CD8-positive, alpha-beta memory T cell (primary cell): ENCODE measurements around the gene TUBB3. TPM values are rescaled to one million over a fixed set of nuclear protein-coding genes. Genes with fewer than 3 reads are reported as not detected.

Experiments used
- CTCF ChIA-PET: fragments of 350-600 bp; sonication (Branson Sonifier 250); formaldehyde crosslinking; loops from one replicate; lab custom pipeline; 2021; ENCODE audit warnings: antibody characterized with exemption; lab: Charles Lee
- POLR2A ChIA-PET: fragments of 350-600 bp; sonication (Branson Sonifier 250); formaldehyde crosslinking; loops from one replicate; lab custom pipeline; 2021; ENCODE audit warnings: antibody characterized with exemption; lab: Charles Lee
- DNase-seq, 5 donors: peaks; one replicate each; pipeline versions ENCODE4 v3.0.0 to v3.0.0-alpha.2; 2020 to 2022; ENCODE audit warnings: mixed read lengths in 1 of 5
- H3K27ac ChIP-seq: one replicate; pipeline ENCODE4 v1.7.0; 2013; ENCODE audit warnings: low read depth, mild to moderate bottlenecking, low read length, moderate library complexity
- H3K27me3 ChIP-seq: 2 replicates; pipeline ENCODE4 v1.7.0; 2013; ENCODE audit warnings: low read length, mild to moderate bottlenecking; ENCODE audit not compliant: insufficient read depth, poor library complexity, severe bottlenecking
- H3K36me3 ChIP-seq: 2 replicates; pipeline ENCODE4 v1.7.0; 2013; ENCODE audit warnings: mild to moderate bottlenecking, low read length, moderate library complexity; ENCODE audit not compliant: insufficient read depth
- H3K4me1 ChIP-seq: 2 replicates; pipeline ENCODE4 v1.7.0; 2013; ENCODE audit warnings: mild to moderate bottlenecking, low read length, moderate library complexity; ENCODE audit not compliant: insufficient read depth
- H3K4me3 ChIP-seq: 2 replicates; pipeline ENCODE4 v1.7.0; 2013; ENCODE audit warnings: mild to moderate bottlenecking, low read length
- H3K9me3 ChIP-seq: 2 replicates; pipeline ENCODE4 v1.7.0; 2013; ENCODE audit warnings: mild to moderate bottlenecking, low read length
- H3K27ac Mint-ChIP-seq, 8 donors: one replicate each; pipeline ENCODE4 v1.8.0; 2020 to 2021; ENCODE audit warnings: mixed read lengths in 8 of 8, mild to moderate bottlenecking in 6 of 8, inconsistent platforms in 3 of 8, moderate library complexity in 3 of 8
- H3K27me3 Mint-ChIP-seq, 2 donors: one replicate each; pipeline ENCODE4 v1.8.0; 2020 to 2021; ENCODE audit warnings: mixed read lengths in 2 of 2, mild to moderate bottlenecking in 1 of 2, moderate library complexity in 1 of 2
- H3K36me3 Mint-ChIP-seq, 3 donors: one replicate each; pipeline ENCODE4 v1.8.0; 2020 to 2021; ENCODE audit warnings: mixed read lengths in 3 of 3, inconsistent platforms in 1 of 3, mild to moderate bottlenecking in 1 of 3
- H3K4me1 Mint-ChIP-seq, 3 donors: one replicate each; pipeline ENCODE4 v1.8.0; 2020 to 2021; ENCODE audit warnings: mixed read lengths in 3 of 3, inconsistent platforms in 1 of 3, mild to moderate bottlenecking in 1 of 3
- H3K4me3 Mint-ChIP-seq, 7 donors: one replicate each; pipeline ENCODE4 v1.8.0; 2020 to 2021; ENCODE audit warnings: mixed read lengths in 7 of 7, mild to moderate bottlenecking in 6 of 7, moderate library complexity in 4 of 7, inconsistent platforms in 2 of 7
- H3K9me3 Mint-ChIP-seq, 5 donors: one replicate each; pipeline ENCODE4 v1.8.0; 2020 to 2022; ENCODE audit warnings: mixed read lengths in 5 of 5, mild to moderate bottlenecking in 3 of 5, moderate library complexity in 2 of 5, inconsistent platforms in 1 of 5
- polyA plus RNA-seq: library from polyadenylated mRNA; unstranded; fragments of 300-500 nt; fragmentation: Illumina TruSeq; gene quantifications from one replicate; pipeline ENCODE4 v1.2.3, GENCODE V29; 2021
- total RNA-seq, 2 experiments: library from RNA; stranded (reverse); gene quantifications; one replicate each; pipeline ENCODE4 v1.2.3, GENCODE V29; 2021

The TUBB3 gene
- total and polyA plus RNA-seq, 3 experiments from 2014 or later = 0.31 to 0.38 TPM; not detected in 1

DNA sequence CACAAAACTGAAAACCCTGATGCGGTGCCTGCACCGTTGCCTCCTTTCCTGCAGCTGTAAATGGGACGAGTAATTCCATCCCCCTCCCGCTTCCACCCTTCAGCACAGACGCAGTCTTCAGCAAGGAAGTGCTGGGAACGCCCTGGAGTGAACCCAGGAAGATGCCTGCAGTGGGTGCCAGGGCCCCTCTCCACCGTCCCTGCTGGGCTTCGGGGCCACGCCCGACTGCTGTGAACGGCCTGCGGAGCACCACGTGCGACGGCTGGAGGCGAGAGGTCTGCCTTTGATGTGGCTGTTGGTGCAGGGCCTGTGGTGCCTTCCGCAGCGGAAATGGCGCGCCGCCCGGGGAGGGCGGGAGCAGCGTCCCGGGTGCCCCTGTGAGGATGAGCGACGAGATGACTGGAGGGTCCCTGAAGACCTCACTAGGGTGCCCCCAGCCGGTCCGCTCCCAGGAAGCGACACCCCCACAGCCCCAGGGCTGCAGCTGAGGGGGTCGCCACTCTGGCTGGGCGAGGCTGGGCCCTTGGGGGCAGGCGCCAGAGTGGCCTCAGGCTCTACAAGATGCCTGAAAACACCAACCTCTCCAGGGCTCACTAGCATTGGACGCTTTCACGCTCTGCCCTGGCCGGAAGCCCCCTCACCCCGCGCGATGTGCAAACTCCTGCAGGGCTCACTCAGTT, 5.2 kb upstream of the TUBB3 start:
- peaks cover 0 to 4% (median 0%) of the 10 kb centered on the region in 3 donors for H3K36me3 Mint-ChIP-seq

DNA sequence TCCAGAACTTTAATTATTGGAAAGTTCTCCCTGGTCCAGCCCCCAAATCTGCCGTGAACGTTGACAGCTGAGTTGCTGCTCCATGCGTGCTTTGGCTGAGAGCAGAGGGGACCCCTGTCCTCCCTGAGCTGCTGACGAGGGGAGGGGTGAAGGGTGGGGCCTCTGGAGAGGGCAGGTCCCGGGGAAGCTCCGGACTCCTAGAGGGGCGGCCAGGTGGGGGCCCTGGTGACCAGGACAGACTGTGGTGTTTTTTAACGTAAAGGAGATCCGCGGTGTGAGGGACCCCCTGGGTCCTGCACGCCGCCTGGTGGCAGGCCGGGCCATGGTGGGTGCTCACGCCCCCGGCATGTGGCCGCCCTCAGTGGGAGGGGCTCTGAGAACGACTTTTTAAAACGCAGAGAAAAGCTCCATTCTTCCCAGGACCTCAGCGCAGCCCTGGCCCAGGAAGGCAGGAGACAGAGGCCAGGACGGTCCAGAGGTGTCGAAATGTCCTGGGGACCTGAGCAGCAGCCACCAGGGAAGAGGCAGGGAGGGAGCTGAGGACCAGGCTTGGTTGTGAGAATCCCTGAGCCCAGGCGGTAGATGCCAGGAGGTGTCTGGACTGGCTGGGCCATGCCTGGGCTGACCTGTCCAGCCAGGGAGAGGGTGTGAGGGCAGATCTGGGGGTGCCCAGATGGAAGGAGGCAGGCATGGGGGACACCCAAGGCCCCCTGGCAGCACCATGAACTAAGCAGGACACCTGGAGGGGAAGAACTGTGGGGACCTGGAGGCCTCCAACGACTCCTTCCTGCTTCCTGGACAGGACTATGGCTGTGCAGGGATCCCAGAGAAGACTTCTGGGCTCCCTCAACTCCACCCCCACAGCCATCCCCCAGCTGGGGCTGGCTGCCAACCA, 4.4 kb upstream of the TUBB3 start, which contains the start of gene MC1R:
Gene MC1R, plus strand, starts transcription at position 410 of the 895 bp plus-strand sequence. Its CDS starts 397 bp downstream, at position 807.
- Mint-ChIP-seq H3K27ac (peak within 1 kb of the TSS in 5 of 8 donors; percentile 37 to 85 (median 72)), H3K36me3 (no peaks in the 10 kb centered on the region), H3K4me1 (peaks cover 32 to 62% (median 34%) of the 10 kb centered on the region in 3 donors), H3K9me3 (peaks cover 0 to 4% (median 0%) of the 10 kb centered on the region in 5 donors), H3K27me3 (peaks cover 17 to 28% of the 10 kb centered on the region in 2 donors), H3K4me3 (peak within 1 kb of the TSS; percentile 67 to 87 (median 77))
- Histone ChIP-seq H3K9me3 (no peaks in the 10 kb centered on the region), H3K27me3 (peaks cover 7% of the 10 kb centered on the region), H3K27ac (peak within 1 kb of the TSS; percentile 64), H3K4me1 (peaks cover 56% of the 10 kb centered on the region), H3K4me3 (peak within 1 kb of the TSS; percentile 63), H3K36me3 (no peaks in the 10 kb centered on the region)
- POLR2A ChIA-PET = interaction anchor here (1.3 kb wide), 1 partner anchor 11 kb away, joined by 3 read pairs; no protein-coding TSS in a partner anchor
- CTCF ChIA-PET = interaction anchor here (0.9 to 2.0 kb wide), 4 partner anchors 8 to 218 kb away, joined by 3 to 12 read pairs (median 5); no protein-coding TSS in a partner anchor
- peak in 1 of 5 donors; percentile 47 for DNase-seq

More for the DNA sequence above, 5.2 kb upstream of the TUBB3 start:
- H3K36me3 ChIP-seq = no peaks in the 10 kb centered on the region
- H3K27me3 ChIP-seq = peaks cover 6% of the 10 kb centered on the region
- Mint-ChIP-seq H3K4me3 (peak overlapping the region; percentile 67 to 87 (median 77)), H3K9me3 (peaks cover 0 to 4% (median 0%) of the 10 kb centered on the region in 5 donors), H3K4me1 (peaks cover 32 to 66% (median 34%) of the 10 kb centered on the region in 3 donors), H3K27ac (peak overlapping the region in 5 of 8 donors; percentile 37 to 85 (median 72)), H3K27me3 (peaks cover 17 to 28% of the 10 kb centered on the region in 2 donors)
- no peaks in the 10 kb centered on the region for H3K9me3 ChIP-seq
- ChIA-PET CTCF (interaction anchor here (0.9 to 2.0 kb wide), 4 partner anchors 7 to 218 kb away, joined by 3 to 12 read pairs (median 5); no protein-coding TSS in a partner anchor), POLR2A (interaction anchor here (1.3 kb wide), 2 partner anchors 8 to 10 kb away, joined by 3 to 6 read pairs; no protein-coding TSS in a partner anchor)
- H3K4me1 ChIP-seq = peaks cover 56% of the 10 kb centered on the region
- H3K27ac ChIP-seq = peak overlapping the region; percentile 64
- DNase-seq = peak; percentile 64 to 88 (median 80)
- H3K4me3 ChIP-seq = peak overlapping the region; percentile 63

DNA sequence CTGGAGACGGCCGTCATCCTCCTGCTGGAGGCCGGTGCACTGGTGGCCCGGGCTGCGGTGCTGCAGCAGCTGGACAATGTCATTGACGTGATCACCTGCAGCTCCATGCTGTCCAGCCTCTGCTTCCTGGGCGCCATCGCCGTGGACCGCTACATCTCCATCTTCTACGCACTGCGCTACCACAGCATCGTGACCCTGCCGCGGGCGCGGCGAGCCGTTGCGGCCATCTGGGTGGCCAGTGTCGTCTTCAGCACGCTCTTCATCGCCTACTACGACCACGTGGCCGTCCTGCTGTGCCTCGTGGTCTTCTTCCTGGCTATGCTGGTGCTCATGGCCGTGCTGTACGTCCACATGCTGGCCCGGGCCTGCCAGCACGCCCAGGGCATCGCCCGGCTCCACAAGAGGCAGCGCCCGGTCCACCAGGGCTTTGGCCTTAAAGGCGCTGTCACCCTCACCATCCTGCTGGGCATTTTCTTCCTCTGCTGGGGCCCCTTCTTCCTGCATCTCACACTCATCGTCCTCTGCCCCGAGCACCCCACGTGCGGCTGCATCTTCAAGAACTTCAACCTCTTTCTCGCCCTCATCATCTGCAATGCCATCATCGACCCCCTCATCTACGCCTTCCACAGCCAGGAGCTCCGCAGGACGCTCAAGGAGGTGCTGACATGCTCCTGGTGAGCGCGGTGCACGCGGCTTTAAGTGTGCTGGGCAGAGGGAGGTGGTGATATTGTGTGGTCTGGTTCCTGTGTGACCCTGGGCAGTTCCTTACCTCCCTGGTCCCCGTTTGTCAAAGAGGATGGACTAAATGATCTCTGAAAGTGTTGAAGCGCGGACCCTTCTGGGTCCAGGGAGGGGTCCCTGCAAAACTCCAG, 3.4 kb upstream of the TUBB3 start:
- Mint-ChIP-seq H3K27me3 (peaks cover 21 to 32% of the 10 kb centered on the region in 2 donors), H3K4me1 (peaks cover 32 to 66% (median 37%) of the 10 kb centered on the region in 3 donors), H3K9me3 (peaks cover 0 to 4% (median 0%) of the 10 kb centered on the region in 5 donors), H3K4me3 (peak overlapping the region in 6 of 7 donors; percentile 10 to 74 (median 15)), H3K36me3 (no peaks in the 10 kb centered on the region), H3K27ac (peak overlapping the region in 2 of 8 donors; percentile 24 to 71)
- ChIA-PET CTCF (interaction anchor here (2.0 kb wide), 1 partner anchor 9 kb away, joined by 12 read pairs; no protein-coding TSS in a partner anchor), POLR2A (no interaction called here)
- no peak for DNase-seq
- no peak overlapping the region for H3K4me3 ChIP-seq
- no peak overlapping the region for H3K27ac ChIP-seq
- H3K36me3 ChIP-seq = no peaks in the 10 kb centered on the region
- peaks cover 56% of the 10 kb centered on the region for H3K4me1 ChIP-seq
- H3K9me3 ChIP-seq = no peaks in the 10 kb centered on the region
- H3K27me3 ChIP-seq = peaks cover 18% of the 10 kb centered on the region

DNA sequence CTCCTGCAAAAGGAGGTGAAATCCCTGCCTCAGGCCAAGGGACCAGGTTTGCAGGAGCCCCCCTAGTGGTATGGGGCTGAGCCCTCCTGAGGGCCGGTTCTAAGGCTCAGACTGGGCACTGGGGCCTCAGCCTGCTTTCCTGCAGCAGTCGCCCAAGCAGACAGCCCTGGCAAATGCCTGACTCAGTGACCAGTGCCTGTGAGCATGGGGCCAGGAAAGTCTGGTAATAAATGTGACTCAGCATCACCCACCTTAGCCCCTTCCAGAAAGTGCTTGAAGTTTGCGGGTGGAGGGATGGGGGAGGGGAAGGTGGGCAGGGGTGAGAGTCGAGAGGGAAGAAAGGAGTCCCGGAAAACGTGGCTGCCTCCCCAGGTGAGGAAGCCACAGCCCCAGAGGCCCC, 2.4 kb upstream of the TUBB3 start:
- POLR2A ChIA-PET = no interaction called here
- H3K27me3 ChIP-seq = peaks cover 26% of the 10 kb centered on the region
- peak overlapping the region in 2 of 7 donors; percentile 12 to 41 for H3K4me3 Mint-ChIP-seq
- peaks cover 32 to 70% (median 36%) of the 10 kb centered on the region in 3 donors for H3K4me1 Mint-ChIP-seq
- no peak overlapping the region for H3K4me3 ChIP-seq
- H3K4me1 ChIP-seq = peaks cover 62% of the 10 kb centered on the region
- peaks cover 0 to 4% (median 0%) of the 10 kb centered on the region in 5 donors for H3K9me3 Mint-ChIP-seq
- H3K9me3 ChIP-seq = no peaks in the 10 kb centered on the region
- DNase-seq = no peak
- H3K27ac ChIP-seq = no peak overlapping the region
- CTCF ChIA-PET = interaction anchor here (5.7 kb wide), 1 partner anchor 11 kb away, joined by 31 read pairs; no protein-coding TSS in a partner anchor
- H3K27me3 Mint-ChIP-seq = peaks cover 30 to 34% of the 10 kb centered on the region in 2 donors
- H3K36me3 Mint-ChIP-seq = no peaks in the 10 kb centered on the region
- no peak overlapping the region for H3K27ac Mint-ChIP-seq
- H3K36me3 ChIP-seq = no peaks in the 10 kb centered on the region

DNA sequence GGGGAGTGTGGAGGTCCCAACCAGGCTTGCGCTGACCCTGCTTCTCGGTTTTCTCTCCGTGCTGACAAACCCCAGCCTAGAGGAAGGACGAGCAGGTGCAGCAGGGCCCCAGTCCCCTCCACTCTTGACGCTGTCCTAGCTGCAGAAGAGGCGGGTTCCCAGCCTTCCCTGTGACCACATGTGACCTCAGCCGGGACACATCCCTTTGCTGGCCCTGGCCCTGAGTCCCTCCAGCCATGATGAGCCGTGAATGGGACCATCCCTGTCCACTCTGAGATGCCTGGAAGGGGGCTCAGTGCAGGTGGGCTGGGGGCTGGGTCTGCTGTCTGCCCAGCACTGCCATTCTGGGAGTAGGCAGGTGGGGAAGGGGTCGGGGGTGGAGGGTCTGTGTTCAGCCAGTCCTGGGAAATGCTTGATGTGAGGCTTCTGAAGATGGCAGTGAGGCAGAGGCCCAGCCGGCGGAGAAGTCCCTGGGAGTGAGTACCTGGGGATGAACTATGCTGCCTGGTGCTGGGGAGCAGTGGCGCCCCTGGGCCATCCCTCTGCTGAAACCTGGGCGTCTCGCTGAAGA, 1.9 kb upstream of the TUBB3 start:
- ChIA-PET POLR2A (no interaction called here), CTCF (interaction anchor here (5.7 kb wide), 1 partner anchor 12 kb away, joined by 31 read pairs; no protein-coding TSS in a partner anchor)
- peak overlapping the region in 2 of 7 donors; percentile 36 to 63 for H3K4me3 Mint-ChIP-seq
- Histone ChIP-seq H3K27ac (peak overlapping the region; percentile 57), H3K9me3 (no peaks in the 10 kb centered on the region), H3K4me1 (peaks cover 60% of the 10 kb centered on the region), H3K36me3 (no peaks in the 10 kb centered on the region), H3K27me3 (peaks cover 27% of the 10 kb centered on the region), H3K4me3 (no peak overlapping the region)
- H3K36me3 Mint-ChIP-seq = no peaks in the 10 kb centered on the region
- H3K4me1 Mint-ChIP-seq = peaks cover 32 to 66% (median 35%) of the 10 kb centered on the region in 3 donors
- peaks cover 30 to 34% of the 10 kb centered on the region in 2 donors for H3K27me3 Mint-ChIP-seq
- H3K9me3 Mint-ChIP-seq = peaks cover 0 to 4% (median 0%) of the 10 kb centered on the region in 5 donors
- DNase-seq = no peak
- no peak overlapping the region for H3K27ac Mint-ChIP-seq

DNA sequence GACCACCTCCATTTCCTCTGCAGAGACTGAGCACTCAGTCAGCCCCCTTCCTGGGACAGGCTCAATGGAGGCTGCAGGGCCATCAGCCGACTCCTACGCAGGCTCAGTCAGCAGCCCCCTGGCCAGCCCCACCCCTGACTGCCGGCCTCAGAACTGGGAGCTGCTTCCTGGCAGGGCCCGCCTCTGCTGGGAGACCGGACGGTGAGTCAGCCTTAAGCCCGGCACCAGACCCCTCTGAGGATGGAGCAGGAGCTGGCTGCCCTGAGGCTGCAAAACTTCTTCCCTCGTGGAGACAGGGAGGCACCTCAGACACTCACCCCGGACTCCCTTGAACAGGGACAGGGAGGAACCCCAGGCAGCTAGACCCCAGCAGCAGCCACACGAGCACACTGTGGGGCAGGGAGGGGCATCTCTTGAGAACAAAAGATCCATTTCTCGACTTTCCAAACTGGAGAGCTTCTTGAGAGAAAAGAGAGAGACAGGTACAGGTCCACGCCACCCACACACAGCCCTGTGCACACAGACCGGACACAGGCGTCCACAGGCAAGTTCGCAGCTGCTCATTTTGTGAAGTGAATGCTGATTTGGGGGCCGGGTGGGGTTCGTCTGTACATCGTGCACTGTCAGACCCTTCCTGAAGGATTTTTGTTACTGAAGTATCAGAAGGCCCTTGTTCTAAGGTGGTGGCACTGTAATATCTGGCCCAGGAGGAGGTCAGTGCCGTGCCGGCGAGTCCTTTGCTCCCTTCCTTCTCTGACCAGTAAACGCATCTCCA, 1.3 kb upstream of the TUBB3 start:
- H3K4me3 ChIP-seq = no peak overlapping the region
- peak overlapping the region; percentile 57 for H3K27ac ChIP-seq
- H3K9me3 ChIP-seq = no peaks in the 10 kb centered on the region
- ChIA-PET POLR2A (no interaction called here), CTCF (interaction anchor here (5.7 kb wide), 1 partner anchor 13 kb away, joined by 31 read pairs; no protein-coding TSS in a partner anchor)
- Mint-ChIP-seq H3K27ac (peak overlapping the region in 3 of 8 donors; percentile 14 to 50 (median 19)), H3K27me3 (peaks cover 30 to 38% of the 10 kb centered on the region in 2 donors), H3K4me3 (peak overlapping the region; percentile 44 to 85 (median 62)), H3K9me3 (peaks cover 0 to 4% (median 0%) of the 10 kb centered on the region in 5 donors), H3K4me1 (peaks cover 32 to 69% (median 35%) of the 10 kb centered on the region in 3 donors), H3K36me3 (no peaks in the 10 kb centered on the region)
- peaks cover 60% of the 10 kb centered on the region for H3K4me1 ChIP-seq
- DNase-seq = no peak
- H3K27me3 ChIP-seq = peaks cover 27% of the 10 kb centered on the region
- no peaks in the 10 kb centered on the region for H3K36me3 ChIP-seq
